NCI-H2196 treated with DMSO at 0.1 percent for 48 hours (cell line): Measurements from ENCODE around the gene ZNF695.

Source experiments
- DNase-seq: peaks from one replicate; lab custom pipeline; 2025; ENCODE audit not compliant: unreplicated experiment; lab: John Stamatoyannopoulos, UW

ZNF695 gene

GRCh38 chr1:246959944-246960693 lies 47.7 kb downstream of the ZNF695 start:
- no peak for DNase-seq

- DNase-seq, result no peak
Observed at GRCh38 chr1:246954126-246954525, 53.7 kb downstream of the ZNF695 start.

- DNase-seq, result no peak
Observed at GRCh38 chr1:246951413-246951812, 56.4 kb downstream of the ZNF695 start.

GRCh38 chr1:246949956-246950355 lies 57.9 kb downstream of the ZNF695 start:
- no peak for DNase-seq

GRCh38 chr1:246947255-246947654 lies 60.6 kb downstream of the ZNF695 start:
- DNase-seq, result no peak

- no peak for DNase-seq
Observed at GRCh38 chr1:246946366-246946765, 61.5 kb downstream of the ZNF695 start.
